ENCODE results near the gene NFX1.

DNA sequence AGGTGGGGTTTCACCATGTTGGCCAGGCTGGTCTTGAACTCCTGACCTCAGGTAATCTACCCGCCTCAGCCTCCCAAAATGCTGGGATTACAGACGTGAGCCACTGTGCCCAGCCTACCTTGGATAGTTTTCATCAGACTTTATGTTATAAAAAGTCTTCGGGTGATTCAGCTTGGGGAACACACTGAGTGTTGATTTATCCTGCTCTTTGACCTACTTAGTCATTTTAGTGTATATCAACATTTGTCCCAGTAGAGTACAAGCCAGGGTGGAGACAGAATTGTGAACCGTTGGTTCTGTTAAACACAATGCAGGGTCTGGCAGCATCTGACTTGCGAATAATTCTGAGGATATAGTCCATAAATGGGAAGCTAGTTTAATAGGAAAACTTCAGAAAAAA, 39.7 kb downstream of the NFX1 start:
- TF ChIP-seq, protein P1, sequence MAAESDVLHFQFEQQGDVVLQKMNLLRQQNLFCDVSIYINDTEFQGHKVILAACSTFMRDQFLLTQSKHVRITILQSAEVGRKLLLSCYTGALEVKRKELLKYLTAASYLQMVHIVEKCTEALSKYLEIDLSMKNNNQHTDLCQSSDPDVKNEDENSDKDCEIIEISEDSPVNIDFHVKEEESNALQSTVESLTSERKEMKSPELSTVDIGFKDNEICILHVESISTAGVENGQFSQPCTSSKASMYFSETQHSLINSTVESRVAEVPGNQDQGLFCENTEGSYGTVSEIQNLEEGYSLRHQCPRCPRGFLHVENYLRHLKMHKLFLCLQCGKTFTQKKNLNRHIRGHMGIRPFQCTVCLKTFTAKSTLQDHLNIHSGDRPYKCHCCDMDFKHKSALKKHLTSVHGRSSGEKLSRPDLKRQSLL (tag by site-specific recombination; IDR thresholded peaks at IDR 0.05) = no peak
- TF ChIP-seq, protein P2, sequence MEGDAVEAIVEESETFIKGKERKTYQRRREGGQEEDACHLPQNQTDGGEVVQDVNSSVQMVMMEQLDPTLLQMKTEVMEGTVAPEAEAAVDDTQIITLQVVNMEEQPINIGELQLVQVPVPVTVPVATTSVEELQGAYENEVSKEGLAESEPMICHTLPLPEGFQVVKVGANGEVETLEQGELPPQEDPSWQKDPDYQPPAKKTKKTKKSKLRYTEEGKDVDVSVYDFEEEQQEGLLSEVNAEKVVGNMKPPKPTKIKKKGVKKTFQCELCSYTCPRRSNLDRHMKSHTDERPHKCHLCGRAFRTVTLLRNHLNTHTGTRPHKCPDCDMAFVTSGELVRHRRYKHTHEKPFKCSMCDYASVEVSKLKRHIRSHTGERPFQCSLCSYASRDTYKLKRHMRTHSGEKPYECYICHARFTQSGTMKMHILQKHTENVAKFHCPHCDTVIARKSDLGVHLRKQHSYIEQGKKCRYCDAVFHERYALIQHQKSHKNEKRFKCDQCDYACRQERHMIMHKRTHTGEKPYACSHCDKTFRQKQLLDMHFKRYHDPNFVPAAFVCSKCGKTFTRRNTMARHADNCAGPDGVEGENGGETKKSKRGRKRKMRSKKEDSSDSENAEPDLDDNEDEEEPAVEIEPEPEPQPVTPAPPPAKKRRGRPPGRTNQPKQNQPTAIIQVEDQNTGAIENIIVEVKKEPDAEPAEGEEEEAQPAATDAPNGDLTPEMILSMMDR (tag by site-specific recombination; IDR thresholded peaks at IDR 0.05) = no peak
- no peak for TF ChIP-seq SETDB1 (IDR thresholded peaks at IDR 0.05; ENCODE audit: insufficient read length, low read length)
- TF ChIP-seq, protein P3, sequence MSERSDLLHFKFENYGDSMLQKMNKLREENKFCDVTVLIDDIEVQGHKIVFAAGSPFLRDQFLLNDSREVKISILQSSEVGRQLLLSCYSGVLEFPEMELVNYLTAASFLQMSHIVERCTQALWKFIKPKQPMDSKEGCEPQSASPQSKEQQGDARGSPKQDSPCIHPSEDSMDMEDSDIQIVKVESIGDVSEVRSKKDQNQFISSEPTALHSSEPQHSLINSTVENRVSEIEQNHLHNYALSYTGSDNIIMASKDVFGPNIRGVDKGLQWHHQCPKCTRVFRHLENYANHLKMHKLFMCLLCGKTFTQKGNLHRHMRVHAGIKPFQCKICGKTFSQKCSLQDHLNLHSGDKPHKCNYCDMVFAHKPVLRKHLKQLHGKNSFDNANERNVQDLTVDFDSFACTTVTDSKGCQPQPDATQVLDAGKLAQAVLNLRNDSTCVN (tag by site-specific recombination; optimal IDR thresholded peaks at IDR 0.05) = no peak
- no peak for TF ChIP-seq ZNF133 (tag by site-specific recombination; IDR thresholded peaks at IDR 0.05)
- TF ChIP-seq ZNF174 (tag by site-specific recombination; IDR thresholded peaks at IDR 0.05) = no peak
